Stimulated activated CD4-positive, alpha-beta T cell treated with anti-CD3 and anti-CD28 coated beads, Interleukin-4, amount 100 ng/mL, for 48 hours (primary cell): ENCODE data around the gene RNF144B.
"Not testable (repeated sequence)": the region's sequence is repeated elsewhere in the genome, so short reads cannot be mapped to it uniquely, and the experiment has no call there.

Experiments
- DNase-seq, 2 donors: peaks; one replicate each; pipeline ENCODE4 v3.0.0-alpha.2; 2020; ENCODE audit warnings: low read depth in 2 of 2

Gene RNF144B

GRCh38 chr6:18441251-18441979 lies 54.3 kb downstream of the RNF144B start:
- DNase-seq = no peak

GRCh38 chr6:18444111-18444510 lies 57.0 kb downstream of the RNF144B start:
- DNase-seq = no peak

DNA sequence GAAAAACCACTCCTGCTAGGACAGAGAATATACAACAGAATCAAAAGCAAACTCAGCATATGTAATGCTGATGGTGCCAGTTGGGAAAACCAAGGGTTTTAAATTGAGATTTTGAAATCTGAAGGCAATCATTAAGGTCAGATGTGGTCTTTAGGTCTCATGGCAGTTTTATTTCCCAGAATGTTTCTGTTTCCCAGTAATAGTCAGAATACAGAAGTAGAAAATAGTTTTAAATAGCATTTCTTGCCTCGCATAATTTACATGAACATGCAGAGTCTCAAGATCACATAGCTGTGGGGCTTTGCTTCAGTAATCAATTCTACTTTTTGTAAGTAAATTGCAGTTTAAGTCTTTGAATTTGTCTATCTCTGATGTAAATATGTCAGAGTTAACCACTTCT lies 58.1 kb downstream of the RNF144B start:
- DNase-seq = no peak

- DNase-seq = no peak
Observed at GRCh38 chr6:18446771-18447170, 59.6 kb downstream of the RNF144B start.

GRCh38 chr6:18447552-18447951 lies 60.4 kb downstream of the RNF144B start:
- DNase-seq = no peak

DNA sequence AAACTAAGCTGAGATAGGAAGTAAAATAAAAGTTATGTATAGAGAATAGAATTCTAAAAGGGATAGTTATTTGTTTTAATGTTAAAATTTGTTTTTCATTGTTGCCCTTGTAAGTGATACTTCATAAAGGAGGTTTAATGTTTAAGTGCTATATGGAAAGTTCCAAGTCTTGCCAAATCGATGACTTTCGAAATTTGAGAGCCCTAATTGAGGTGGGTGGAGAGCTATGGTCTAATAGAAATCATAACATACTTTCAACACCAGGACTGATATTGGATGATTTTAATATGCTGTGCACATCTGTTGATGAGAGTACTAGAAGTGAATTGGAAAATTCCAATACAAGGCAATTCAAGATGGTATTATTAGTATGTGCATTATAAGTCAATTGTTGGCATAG lies 64.6 kb downstream of the RNF144B start:
- DNase-seq = no peak

- no peak for DNase-seq
Observed at GRCh38 chr6:18454446-18454845, 67.3 kb downstream of the RNF144B start.

DNA sequence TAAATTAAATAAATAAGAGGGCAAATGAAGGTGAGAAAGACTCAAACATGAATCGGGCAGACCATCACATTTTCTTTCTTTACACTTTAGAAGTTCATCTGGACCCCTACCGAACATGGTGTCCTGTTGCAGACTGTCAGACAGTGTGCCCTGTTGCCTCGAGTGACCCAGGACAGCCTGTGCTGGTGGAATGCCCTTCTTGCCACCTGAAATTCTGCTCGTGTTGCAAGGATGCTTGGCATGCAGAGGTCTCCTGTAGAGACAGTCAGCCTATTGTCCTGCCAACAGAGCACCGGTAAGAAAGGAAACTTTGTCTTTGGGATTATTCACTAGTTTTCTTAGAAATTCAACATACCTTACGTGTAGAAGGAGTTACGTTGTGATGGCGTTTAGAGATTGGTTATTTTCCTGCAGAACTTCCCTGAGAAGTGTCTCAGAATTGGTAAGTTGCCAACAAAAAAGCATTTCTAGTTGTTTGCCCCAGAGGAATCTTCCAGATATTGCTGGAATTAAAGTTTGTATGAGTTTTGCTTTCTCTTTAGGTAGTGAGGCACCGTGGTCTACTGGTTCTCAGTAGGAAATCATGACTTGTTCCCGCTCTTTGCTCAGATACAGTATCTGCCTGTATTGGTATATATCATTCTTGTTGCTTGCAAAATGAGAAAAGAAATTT lies 70.1 kb downstream of the RNF144B start:
- DNase-seq = no peak

GRCh38 chr6:18458086-18458485 lies 70.9 kb downstream of the RNF144B start:
- not testable (repeated sequence) for DNase-seq

- no peak for DNase-seq
Observed at GRCh38 chr6:18463429-18463828, 76.3 kb downstream of the RNF144B start.

DNA sequence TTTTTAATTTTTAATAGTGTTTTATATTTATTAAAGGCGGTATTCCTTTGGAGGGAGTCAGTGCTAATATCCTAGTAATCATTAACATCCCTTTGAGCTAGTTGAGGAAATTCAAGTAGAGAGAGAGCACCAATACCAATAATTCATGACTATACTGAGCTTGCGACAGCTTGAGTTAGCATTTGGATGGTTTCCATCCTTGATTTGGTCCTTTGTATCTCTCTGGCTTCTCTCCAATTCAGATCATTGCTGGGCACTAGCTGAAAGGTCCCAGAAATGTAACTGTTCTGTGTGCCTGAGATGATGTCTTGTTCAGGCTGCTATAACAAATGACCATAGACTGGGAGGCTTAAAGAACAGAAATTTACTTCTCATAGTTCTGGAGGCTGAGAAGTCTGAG lies 77.0 kb downstream of the RNF144B start:
- no peak for DNase-seq

- DNase-seq = no peak
Observed at GRCh38 chr6:18465410-18466154, 78.4 kb downstream of the RNF144B start.

GRCh38 chr6:18467741-18468502 lies 80.8 kb downstream of the RNF144B start:
- DNase-seq = no peak

DNA sequence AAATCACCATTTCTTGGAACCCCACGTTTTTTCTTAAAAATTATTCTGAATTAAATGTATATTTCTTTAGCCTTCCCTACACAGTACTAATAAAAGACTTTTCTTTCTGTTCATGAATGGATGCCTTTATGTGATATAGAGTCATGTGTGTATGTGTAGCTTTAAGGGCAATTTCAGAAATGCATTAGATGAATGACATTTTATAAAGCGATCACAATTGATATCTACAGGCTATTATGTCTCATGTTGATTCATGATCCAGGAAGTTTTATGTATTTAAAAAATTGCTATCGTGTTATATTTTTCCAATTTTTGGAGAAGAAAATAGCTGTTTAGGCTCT lies 81.3 kb downstream of the RNF144B start:
- DNase-seq = no peak

- DNase-seq = no peak
Observed at GRCh38 chr6:18469536-18469935, 82.4 kb downstream of the RNF144B start.

GRCh38 chr6:18471232-18471964 lies 84.2 kb downstream of the RNF144B start:
- DNase-seq = no peak

GRCh38 chr6:18472941-18473340 lies 85.8 kb downstream of the RNF144B start:
- no peak for DNase-seq

DNA sequence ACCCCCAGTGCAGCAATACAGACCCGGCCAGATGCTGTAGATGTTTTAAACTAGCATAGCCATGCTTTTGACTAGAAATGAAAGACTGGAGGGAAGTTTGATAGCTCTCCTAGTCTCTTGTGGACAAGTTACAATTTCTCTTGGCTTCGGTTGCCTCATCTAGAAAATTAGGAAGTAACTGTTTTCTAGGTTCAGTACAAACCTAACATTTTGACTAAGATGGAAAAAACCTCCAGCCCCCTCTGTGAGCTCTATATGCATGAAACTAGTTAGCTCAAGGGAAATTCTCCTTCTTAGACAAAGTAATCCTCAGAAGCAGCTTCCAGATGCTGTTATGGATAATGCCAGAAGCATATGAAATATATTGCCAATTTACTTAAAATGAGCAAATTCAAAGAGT lies 86.6 kb downstream of the RNF144B start:
- DNase-seq = no peak

GRCh38 chr6:18477301-18477941 lies 90.3 kb downstream of the RNF144B start:
- no peak for DNase-seq

DNA sequence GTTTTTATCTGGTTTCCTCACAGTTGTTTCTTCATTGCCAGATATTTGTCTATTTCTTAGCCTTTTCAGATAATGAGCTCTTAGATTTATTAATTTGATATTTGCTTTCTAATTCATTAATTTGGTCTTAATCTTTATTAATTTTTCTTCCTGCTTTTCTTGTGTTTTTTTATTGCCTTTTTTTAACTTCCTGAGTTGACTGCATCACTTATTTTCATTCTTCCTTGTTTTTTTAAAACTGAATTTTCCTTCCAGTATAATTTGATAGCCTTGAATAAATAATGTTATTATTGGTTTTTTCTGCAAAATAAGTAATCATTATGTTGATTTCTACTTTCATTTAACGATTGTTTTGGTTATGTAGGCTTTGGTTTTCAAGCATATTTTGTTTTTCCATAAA lies 91.5 kb downstream of the RNF144B start:
- no peak for DNase-seq

GRCh38 chr6:18481870-18482269 lies 94.7 kb downstream of the RNF144B start:
- DNase-seq = no peak
